ENCODE measurements around the gene NOTCH3. TPM values are rescaled to one million over a fixed set of nuclear protein-coding genes. Genes with fewer than 3 reads are reported as not detected.

Gene NOTCH3
- total and polyA plus RNA-seq, 2 of the 8 experiments (the other 6 are each of a cell fraction or from before 2014, with no cell fraction given): 37.5 to 107 TPM

DNA sequence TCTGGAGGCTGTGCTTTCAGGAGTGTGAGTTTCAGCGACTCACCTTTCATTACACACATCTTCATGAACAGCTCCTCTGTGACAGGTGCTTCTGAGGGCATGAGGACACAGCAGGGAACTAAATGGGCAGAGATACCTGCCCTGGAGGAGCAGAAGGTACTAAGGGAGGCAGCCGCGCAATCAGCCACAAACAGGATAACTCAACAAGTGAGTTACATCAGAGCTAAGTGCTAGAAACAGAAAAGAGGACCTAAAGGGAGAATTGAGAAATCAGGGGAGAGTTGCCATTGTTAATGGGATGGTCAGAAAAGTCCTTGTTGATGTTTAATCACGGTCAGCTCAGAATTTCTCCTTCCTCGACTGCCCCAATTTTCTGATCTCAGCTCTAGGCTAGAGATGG, 51.1 kb downstream of the NOTCH3 start (continued):
- no peak for TF ChIP-seq SRF (IDR thresholded peaks at IDR 0.05; ENCODE audit: low read depth, low read length)

Data from H1 (cell line).